GM19397 (cell line): Measurements from ENCODE around the gene DDX21.
"Not testable (repeated sequence)": the region's sequence is repeated elsewhere in the genome, so short reads cannot be mapped to it uniquely, and the experiment has no call there.

Source experiments
- ATAC-seq: cut with Tn5 transposase; IDR thresholded peaks from one replicate; pipeline ENCODE4 v1.9.1; 2021; ENCODE audit warnings: mild to moderate bottlenecking, moderate library complexity; ENCODE audit not compliant: unreplicated experiment

Gene DDX21

GRCh38 chr10:68987611-68988010, 31.6 kb downstream of the DDX21 start:
- ATAC-seq, result no peak

GRCh38 chr10:68988530-68989316, 32.8 kb downstream of the DDX21 start, which contains the start of gene KIFBP:
Gene KIFBP, plus strand, starts transcription at chr10:68988803. Its CDS starts 30 bp downstream, at chr10:68988833.
- peak; percentile 85 for ATAC-seq

- ATAC-seq, result no peak
Measured at GRCh38 chr10:68989317-68989990, 33.5 kb downstream of the DDX21 start.

- no peak for ATAC-seq
Measured at GRCh38 chr10:68992636-68993440, 36.9 kb downstream of the DDX21 start.

GRCh38 chr10:68997211-68997610, 41.2 kb downstream of the DDX21 start:
- ATAC-seq, result peak; percentile 34

- no peak for ATAC-seq
Measured at GRCh38 chr10:69004821-69005220, 48.9 kb downstream of the DDX21 start.

- no peak for ATAC-seq
Measured at GRCh38 chr10:69005704-69006485, 49.9 kb downstream of the DDX21 start.

GRCh38 chr10:69007260-69007659, 51.3 kb downstream of the DDX21 start:
- no peak for ATAC-seq

GRCh38 chr10:69009360-69009759, 53.4 kb downstream of the DDX21 start:
- ATAC-seq, result no peak

GRCh38 chr10:69010151-69010640, 54.2 kb downstream of the DDX21 start:
- ATAC-seq, result no peak

- ATAC-seq, result not testable (repeated sequence)
Measured at GRCh38 chr10:69012778-69013177, 56.8 kb downstream of the DDX21 start.

GRCh38 chr10:69014171-69014570, 58.2 kb downstream of the DDX21 start:
- ATAC-seq, result no peak

- ATAC-seq, result no peak
Measured at GRCh38 chr10:69018613-69019012, 62.6 kb downstream of the DDX21 start.

GRCh38 chr10:69022611-69023010, 66.6 kb downstream of the DDX21 start:
- no peak for ATAC-seq

- ATAC-seq, result no peak
Measured at GRCh38 chr10:69025370-69025896, 69.5 kb downstream of the DDX21 start.

- ATAC-seq, result no peak
Measured at GRCh38 chr10:69033256-69033655, 77.3 kb downstream of the DDX21 start.
